ENCODE results near the gene RASSF3.
"Not testable (repeated sequence)": the region's sequence is repeated elsewhere in the genome, so short reads cannot be mapped to it uniquely, and the experiment has no call there.

The RASSF3 gene

GRCh38 chr12:64610079-64610659 lies at the start of gene RASSF3:
Gene RASSF3, plus strand, starts transcription at chr12:64610495. Its CDS starts 138 bp downstream, at chr12:64610633.
- peak; percentile 68 for DNase-seq (ENCODE audit: low read depth)

- no peak for DNase-seq (ENCODE audit: low read depth)
Measured at GRCh38 chr12:64561302-64562136, 48.8 kb upstream of the RASSF3 start.

GRCh38 chr12:64566122-64566521 lies 44.2 kb upstream of the RASSF3 start:
- DNase-seq (ENCODE audit: low read depth), result no peak

GRCh38 chr12:64566831-64567517 lies 43.3 kb upstream of the RASSF3 start:
- DNase-seq (ENCODE audit: low read depth), result no peak

GRCh38 chr12:64567570-64567969 lies 42.7 kb upstream of the RASSF3 start:
- DNase-seq (ENCODE audit: low read depth), result no peak

GRCh38 chr12:64568298-64568697 lies 42.0 kb upstream of the RASSF3 start:
- no peak for DNase-seq (ENCODE audit: low read depth)

GRCh38 chr12:64569923-64570691 lies 40.2 kb upstream of the RASSF3 start:
- DNase-seq (ENCODE audit: low read depth), result no peak

GRCh38 chr12:64571411-64571810 lies 38.9 kb upstream of the RASSF3 start:
- no peak for DNase-seq (ENCODE audit: low read depth)

- DNase-seq (ENCODE audit: low read depth), result no peak
Measured at GRCh38 chr12:64572241-64572640, 38.1 kb upstream of the RASSF3 start.

- DNase-seq (ENCODE audit: low read depth), result no peak
Measured at GRCh38 chr12:64574837-64575236, 35.5 kb upstream of the RASSF3 start.

- no peak for DNase-seq (ENCODE audit: low read depth)
Measured at GRCh38 chr12:64577046-64577445, 33.2 kb upstream of the RASSF3 start.

GRCh38 chr12:64578566-64578965 lies 31.7 kb upstream of the RASSF3 start:
- no peak for DNase-seq (ENCODE audit: low read depth)

- DNase-seq (ENCODE audit: low read depth), result no peak
Measured at GRCh38 chr12:64580681-64581080, 29.6 kb upstream of the RASSF3 start.

- no peak for DNase-seq (ENCODE audit: low read depth)
Measured at GRCh38 chr12:64582114-64582513, 28.2 kb upstream of the RASSF3 start.

GRCh38 chr12:64582862-64583261 lies 27.4 kb upstream of the RASSF3 start:
- no peak for DNase-seq (ENCODE audit: low read depth)

GRCh38 chr12:64583395-64583770 lies 26.9 kb upstream of the RASSF3 start:
- not testable (repeated sequence) for DNase-seq (ENCODE audit: low read depth)

GRCh38 chr12:64583771-64584421 lies 26.4 kb upstream of the RASSF3 start:
- DNase-seq (ENCODE audit: low read depth), result no peak

- DNase-seq (ENCODE audit: low read depth), result no peak
Measured at GRCh38 chr12:64585104-64585503, 25.2 kb upstream of the RASSF3 start.

- no peak for DNase-seq (ENCODE audit: low read depth)
Measured at GRCh38 chr12:64587447-64587846, 22.8 kb upstream of the RASSF3 start.

GRCh38 chr12:64590183-64590582 lies 20.1 kb upstream of the RASSF3 start:
- no peak for DNase-seq (ENCODE audit: low read depth)

GRCh38 chr12:64595863-64596793 lies 14.2 kb upstream of the RASSF3 start:
- no peak for DNase-seq (ENCODE audit: low read depth)

Data from stimulated activated CD8-positive, alpha-beta memory T cell treated with anti-CD3 and anti-CD28 coated beads, Interleukin-4, amount 100 ng/mL, for 24 hours (primary cell).